HUES48 (cell line): ENCODE results near the gene SYT9.
"Not testable (repeated sequence)": the region's sequence is repeated elsewhere in the genome, so short reads cannot be mapped to it uniquely, and the experiment has no call there.

Source experiments
- H3K27ac ChIP-seq: one replicate; pipeline ENCODE4 v1.7.0; 2013; ENCODE audit warnings: low read depth, low read length, inconsistent platforms
- H3K27me3 ChIP-seq: 2 replicates; pipeline ENCODE4 v1.6.1; 2013; ENCODE audit warnings: mild to moderate bottlenecking, low read length; ENCODE audit not compliant: control insufficient read depth, insufficient read depth
- H3K36me3 ChIP-seq: 2 replicates; pipeline ENCODE4 v1.6.1; 2013; ENCODE audit warnings: low read length; ENCODE audit not compliant: control insufficient read depth, insufficient read depth
- H3K4me1 ChIP-seq: 2 replicates; pipeline ENCODE4 v1.6.1; 2013; ENCODE audit warnings: mild to moderate bottlenecking, low read length; ENCODE audit not compliant: control insufficient read depth, insufficient read depth
- H3K4me3 ChIP-seq: 2 replicates; pipeline ENCODE4 v1.5.1; 2013; ENCODE audit warnings: mild to moderate bottlenecking, low read depth, low read length
- H3K9ac ChIP-seq: 2 replicates; pipeline ENCODE4 v1.6.1; 2013; ENCODE audit warnings: mild to moderate bottlenecking, low read depth, low read length, moderate library complexity
- H3K9me3 ChIP-seq: 2 replicates; pipeline ENCODE4 v1.6.1; 2013; ENCODE audit warnings: low read length; ENCODE audit not compliant: control insufficient read depth, insufficient read depth

Gene SYT9

DNA sequence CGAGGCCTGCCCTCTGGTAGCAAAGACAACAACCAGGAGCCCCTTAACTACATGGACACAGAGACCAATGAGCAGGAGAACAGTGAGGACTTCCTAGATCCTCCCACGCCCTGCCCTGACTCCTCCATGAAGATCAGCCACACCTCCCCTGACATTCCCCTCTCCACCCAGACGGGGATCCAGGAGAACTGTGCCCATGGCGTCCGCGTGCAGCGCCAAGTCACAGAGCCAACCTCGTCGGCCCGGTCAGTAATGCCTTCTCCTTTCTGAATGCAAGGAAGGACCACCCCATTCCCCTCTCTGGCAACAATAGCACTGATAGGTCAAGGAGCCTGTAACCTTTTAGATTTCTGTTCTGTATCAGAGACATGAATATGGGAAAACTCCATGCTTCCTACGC, 51.4 kb downstream of the SYT9 start:
- Histone ChIP-seq H3K27ac (no peak overlapping the region), H3K36me3 (no peaks in the 10 kb centered on the region), H3K4me1 (no peaks in the 10 kb centered on the region), H3K9ac (no peak overlapping the region), H3K9me3 (no peaks in the 10 kb centered on the region), H3K27me3 (no peaks in the 10 kb centered on the region), H3K4me3 (no peak overlapping the region)

GRCh38 chr11:7306900-7307299, 55.2 kb downstream of the SYT9 start:
- no peaks in the 10 kb centered on the region for H3K9me3 ChIP-seq
- no peaks in the 10 kb centered on the region for H3K36me3 ChIP-seq

GRCh38 chr11:7307836-7308235, 56.1 kb downstream of the SYT9 start:
- H3K27ac ChIP-seq, result no peak overlapping the region
- no peaks in the 10 kb centered on the region for H3K36me3 ChIP-seq
- no peaks in the 10 kb centered on the region for H3K27me3 ChIP-seq
- H3K4me1 ChIP-seq, result peaks cover 9% of the 10 kb centered on the region; the same call in 1 of the 2 replicates
- no peak overlapping the region for H3K9ac ChIP-seq
- no peak overlapping the region for H3K4me3 ChIP-seq
- no peaks in the 10 kb centered on the region for H3K9me3 ChIP-seq

More at GRCh38 chr11:7306900-7307299, 55.2 kb downstream of the SYT9 start:
- Histone ChIP-seq H3K27ac (no peak overlapping the region), H3K27me3 (no peaks in the 10 kb centered on the region), H3K9ac (no peak overlapping the region), H3K4me3 (no peak overlapping the region), H3K4me1 (peaks cover 5% of the 10 kb centered on the region; the same call in 1 of the 2 replicates)

- H3K36me3 ChIP-seq, result no peaks in the 10 kb centered on the region
- no peak overlapping the region for H3K4me3 ChIP-seq
- H3K9ac ChIP-seq, result no peak overlapping the region
- H3K4me1 ChIP-seq, result peaks cover 18% of the 10 kb centered on the region
- no peaks in the 10 kb centered on the region for H3K9me3 ChIP-seq
- no peak overlapping the region for H3K27ac ChIP-seq
- H3K27me3 ChIP-seq, result no peaks in the 10 kb centered on the region
These were observed 60.2 kb downstream of the SYT9 start for GRCh38 chr11:7311903-7312302.

GRCh38 chr11:7314811-7315604, 63.3 kb downstream of the SYT9 start:
- Histone ChIP-seq H3K9ac (no peak overlapping the region), H3K4me1 (peaks cover 23% of the 10 kb centered on the region), H3K27me3 (no peaks in the 10 kb centered on the region), H3K9me3 (no peaks in the 10 kb centered on the region), H3K4me3 (no peak overlapping the region), H3K27ac (no peak overlapping the region), H3K36me3 (no peaks in the 10 kb centered on the region)

- Histone ChIP-seq H3K4me1 (peaks cover 18% of the 10 kb centered on the region), H3K27ac (no peak overlapping the region), H3K4me3 (no peak overlapping the region; the same call in 1 of the 2 replicates), H3K36me3 (no peaks in the 10 kb centered on the region), H3K9ac (no peak overlapping the region), H3K9me3 (no peaks in the 10 kb centered on the region), H3K27me3 (no peaks in the 10 kb centered on the region)
These were observed 67.8 kb downstream of the SYT9 start for GRCh38 chr11:7319501-7319900.

DNA sequence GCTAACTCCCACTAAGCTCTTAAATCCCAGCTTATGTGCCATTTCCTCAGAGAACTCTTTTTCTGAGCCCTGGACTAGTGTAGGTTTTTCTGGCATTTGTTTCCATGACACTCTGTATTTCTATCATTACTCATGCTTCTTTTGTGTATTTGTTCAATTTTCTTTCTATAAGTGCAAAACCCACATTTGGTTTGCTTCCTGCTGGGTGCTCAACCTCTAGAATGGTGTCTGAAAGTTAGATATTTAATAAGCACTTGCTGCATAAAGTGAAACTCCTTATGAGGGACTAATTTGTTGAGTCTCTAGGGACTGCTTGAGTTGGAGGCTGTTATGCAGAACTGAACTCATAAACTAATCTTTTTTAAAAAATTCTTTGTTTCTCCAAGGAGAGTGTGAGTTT, 68.6 kb downstream of the SYT9 start:
- H3K9me3 ChIP-seq, result no peaks in the 10 kb centered on the region
- no peaks in the 10 kb centered on the region for H3K36me3 ChIP-seq
- no peaks in the 10 kb centered on the region for H3K27me3 ChIP-seq
- H3K4me3 ChIP-seq, result no peak overlapping the region
- peaks cover 11% of the 10 kb centered on the region for H3K4me1 ChIP-seq
- no peak overlapping the region for H3K9ac ChIP-seq
- no peak overlapping the region for H3K27ac ChIP-seq

GRCh38 chr11:7321473-7322450, 70.1 kb downstream of the SYT9 start:
- Histone ChIP-seq H3K27ac (no peak overlapping the region), H3K4me1 (peaks cover 9% of the 10 kb centered on the region), H3K9ac (no peak overlapping the region)

GRCh38 chr11:7332451-7332850, 80.7 kb downstream of the SYT9 start:
- H3K4me1 ChIP-seq, result peaks cover 10% of the 10 kb centered on the region
- H3K4me3 ChIP-seq, result no peak overlapping the region
- H3K36me3 ChIP-seq, result no peaks in the 10 kb centered on the region
- no peak overlapping the region for H3K27ac ChIP-seq
- no peaks in the 10 kb centered on the region for H3K27me3 ChIP-seq
- H3K9ac ChIP-seq, result no peak overlapping the region
- H3K9me3 ChIP-seq, result no peaks in the 10 kb centered on the region

More at GRCh38 chr11:7321473-7322450, 70.1 kb downstream of the SYT9 start:
- H3K36me3 ChIP-seq, result no peaks in the 10 kb centered on the region
- no peak overlapping the region for H3K4me3 ChIP-seq
- no peaks in the 10 kb centered on the region for H3K27me3 ChIP-seq
- no peaks in the 10 kb centered on the region for H3K9me3 ChIP-seq

GRCh38 chr11:7332962-7333361, 81.3 kb downstream of the SYT9 start:
- Histone ChIP-seq H3K27me3 (no peaks in the 10 kb centered on the region), H3K9me3 (no peaks in the 10 kb centered on the region), H3K4me1 (peaks cover 10% of the 10 kb centered on the region)

DNA sequence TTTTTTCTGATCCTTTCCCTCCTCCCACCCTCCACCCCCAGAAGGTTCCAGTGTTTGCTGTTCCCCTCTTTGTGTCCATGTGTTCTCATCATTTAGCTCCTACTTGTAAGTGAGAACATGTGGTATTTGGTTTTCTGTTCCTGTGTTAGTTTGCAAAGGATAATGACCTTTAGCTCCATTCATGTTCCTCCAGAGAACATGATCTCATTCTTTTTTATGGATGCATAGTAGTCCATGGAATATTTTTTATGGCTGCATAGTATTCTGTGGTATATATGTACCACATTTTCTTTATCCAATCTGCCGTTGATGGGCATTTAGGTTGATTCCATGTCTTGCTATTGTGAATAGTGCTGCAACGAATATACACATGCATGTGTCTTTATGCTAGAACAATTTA, 83.7 kb downstream of the SYT9 start:
- not testable (repeated sequence) for H3K36me3 ChIP-seq, H3K9ac ChIP-seq, H3K27ac ChIP-seq, H3K27me3 ChIP-seq, H3K4me3 ChIP-seq, H3K9me3 ChIP-seq, H3K4me1 ChIP-seq

More at GRCh38 chr11:7332962-7333361, 81.3 kb downstream of the SYT9 start:
- no peak overlapping the region for H3K4me3 ChIP-seq
- no peak overlapping the region for H3K9ac ChIP-seq
- no peaks in the 10 kb centered on the region for H3K36me3 ChIP-seq
- H3K27ac ChIP-seq, result no peak overlapping the region
